K562 (cell line): Measurements from ENCODE around the gene TRMT1. TPM values are rescaled to one million over a fixed set of nuclear protein-coding genes. Genes with fewer than 3 reads are reported as not detected.

Source experiments
- ATAC-seq: fragments of 200-7000 bp; cut with Tn5 transposase; 3 replicates; pipeline ENCODE4 v1.9.1; 2020; ENCODE audit warnings: moderate library complexity
- BruUV-seq: library from RNA; stranded (reverse); fragments of 400-500 nt; replicated peaks from 2 replicates; lab custom pipeline; 2021; lab: Mats Ljungman, UMichigan
- CTCF ChIA-PET: fragments of 300-600 bp; formaldehyde crosslinking; extraction: SDS; loops from one replicate; lab custom pipeline; 2021; ENCODE audit warnings: low intra/inter-chr PET ratio; lab: Yijun Ruan, JAX
- POLR2A ChIA-PET: fragments of 300-600, 350-650 bp; sonication (Branson Sonifier 250); formaldehyde crosslinking; extraction: SDS; loops from one replicate; lab custom pipeline; 2021; ENCODE audit warnings: antibody characterized with exemption, inconsistent platforms; lab: Yijun Ruan, JAX
- DNase-seq, 4 experiments: peaks; one replicate each; pipeline versions ENCODE4 v3.0.0 to v3.0.0-alpha.2; 2011 to 2018; ENCODE audit warnings: low spot score in 3 of 4, mixed read lengths in 3 of 4; ENCODE audit errors: extremely low read depth in 1 of 4
- FAIRE-seq: peaks from 2 replicates; lab custom pipeline; 2011; peaks lifted over from hg19 to GRCh38; lab: Jason Lieb, UNC
- H2AFZ ChIP-seq: 2 replicates; pipeline ENCODE4 v1.6.0; 2011; ENCODE audit warnings: low read depth, low read length, control low read depth, inconsistent platforms
- H3K27ac ChIP-seq: fragments of 200-600 bp; 3 replicates; pipeline ENCODE4 v1.8.0; 2011; ENCODE audit warnings: low read depth, mild to moderate bottlenecking, control low read depth, inconsistent platforms, low read length, moderate library complexity, mixed read lengths; ENCODE audit errors: extremely low read depth
- H3K27me3 ChIP-seq, 2 experiments: fragments of 300-600 bp in 1 of 2; 2 replicates in 1 of 2; 3 replicates in 1 of 2; pipeline versions ENCODE4 v1.6.0 to v1.8.0; 2011; ENCODE audit warnings: inconsistent platforms in 2 of 2, low read length in 2 of 2, mild to moderate bottlenecking in 1 of 2, mixed read lengths in 1 of 2, moderate library complexity in 1 of 2; ENCODE audit not compliant: control insufficient read depth in 2 of 2, insufficient read depth in 2 of 2
- H3K36me3 ChIP-seq: fragments of 300-600 bp; 3 replicates; pipeline ENCODE4 v1.8.0; 2011; ENCODE audit warnings: mild to moderate bottlenecking, low read length, inconsistent platforms; ENCODE audit not compliant: control insufficient read depth, insufficient read depth
- H3K4me1 ChIP-seq, 2 experiments: fragments of 200-600 bp in 1 of 2; replicated peaks in 1 of 2; 2 replicates in 1 of 2; 3 replicates in 1 of 2; pipeline versions ENCODE4 v1.5.1 to v1.8.0; 2011; ENCODE audit warnings: inconsistent platforms in 2 of 2, low read length in 2 of 2, mild to moderate bottlenecking in 1 of 2, mixed read lengths in 1 of 2, moderate library complexity in 1 of 2; ENCODE audit not compliant: control insufficient read depth in 2 of 2, insufficient read depth in 2 of 2
- H3K4me2 ChIP-seq: 2 replicates; pipeline ENCODE4 v1.6.1; 2011; ENCODE audit warnings: low read length, control low read depth, inconsistent platforms, mixed read lengths; ENCODE audit not compliant: insufficient read depth
- H3K4me3 ChIP-seq: fragments of 200-600 bp; sonication (generic), shearing (Covaris generic); 2 replicates; pipeline ENCODE4 v1.5.1; 2016; ENCODE audit warnings: control low read depth, inconsistent platforms
- H3K79me2 ChIP-seq: fragments of 200-600 bp; 3 replicates; pipeline ENCODE4 v1.8.0; 2011; ENCODE audit warnings: low read length, inconsistent platforms; ENCODE audit not compliant: control insufficient read depth, insufficient read depth
- H3K9ac ChIP-seq, 2 experiments: 2 replicates each; pipeline versions ENCODE4 v1.6.0 to v1.6.1; 2011; ENCODE audit warnings: low read depth in 2 of 2, low read length in 2 of 2, control low read depth in 1 of 2, inconsistent platforms in 1 of 2, mild to moderate bottlenecking in 1 of 2, mixed read lengths in 1 of 2; ENCODE audit not compliant: insufficient read depth in 1 of 2
- H3K9me1 ChIP-seq: one replicate; pipeline ENCODE4 v1.6.0; 2011; ENCODE audit warnings: inconsistent platforms, mild to moderate bottlenecking, low read length, moderate library complexity; ENCODE audit not compliant: control insufficient read depth, insufficient read depth
- H3K9me3 ChIP-seq: replicated peaks from 2 replicates; pipeline ENCODE4 v1.5.1; 2011; ENCODE audit warnings: low read depth, low read length, inconsistent platforms; ENCODE audit not compliant: control insufficient read depth, insufficient read depth
- H4K20me1 ChIP-seq: replicated peaks from 2 replicates; pipeline ENCODE4 v1.6.1; 2011; ENCODE audit warnings: low read length, inconsistent platforms, mixed read lengths; ENCODE audit not compliant: control insufficient read depth, insufficient read depth
- ATF2 ChIP-seq: sonication (generic); formaldehyde crosslinking; IDR thresholded peaks from 2 replicates; pipeline ENCODE4 v1.8.1; 2022; ENCODE audit warnings: missing genetic modification reagents
- BRD4 ChIP-seq: fragments of 200-600 bp; sonication (generic); IDR thresholded peaks from 2 replicates; pipeline ENCODE4 v1.6.1; 2017; ENCODE audit warnings: inconsistent platforms
- CREB3 ChIP-seq: fragments of 450-650 bp; conservative IDR thresholded peaks from 2 replicates; pipeline ENCODE4 v1.6.1; 2016; ENCODE audit warnings: missing genetic modification characterization, low read depth, mild to moderate bottlenecking, missing compliant biosample characterization, moderate library complexity
- HDAC6 ChIP-seq: IDR thresholded peaks from 2 replicates; pipeline ENCODE4 v1.6.1; 2012; ENCODE audit warnings: low read depth, mild to moderate bottlenecking, control low read depth, inconsistent platforms, low read length, moderate library complexity
- HMG20A ChIP-seq: fragments of 450-650 bp; formaldehyde crosslinking; conservative IDR thresholded peaks from 2 replicates; pipeline ENCODE4 v1.4.0; 2020; ENCODE audit warnings: mild to moderate bottlenecking, mixed read lengths
- MEF2D ChIP-seq: conservative IDR thresholded peaks from 2 replicates; pipeline ENCODE4 v1.6.1; 2016; ENCODE audit warnings: low read depth, missing genetic modification characterization, missing compliant biosample characterization
- NR0B1 ChIP-seq: fragments of 450-650 bp; IDR thresholded peaks from one replicate; pipeline ENCODE4 v1.6.1; 2018; ENCODE audit warnings: mild to moderate bottlenecking, moderate library complexity; ENCODE audit not compliant: partially characterized antibody
- POLR2G ChIP-seq: fragments of 200-400 bp; formaldehyde crosslinking; IDR thresholded peaks from 2 replicates; pipeline ENCODE4 v1.6.1; 2017; ENCODE audit warnings: low read depth, mild to moderate bottlenecking, antibody characterized with exemption, low read length, moderate library complexity
- RBFOX2 ChIP-seq: fragments of 200-400 bp; formaldehyde crosslinking; IDR thresholded peaks from 2 replicates; pipeline ENCODE4 v1.6.1; 2017; ENCODE audit warnings: low read depth, mild to moderate bottlenecking, low read length, moderate library complexity
- USF1 ChIP-seq: sonication (generic); formaldehyde crosslinking; IDR thresholded peaks from 2 replicates; pipeline ENCODE4 v1.9.0; 2022; ENCODE audit warnings: mild to moderate bottlenecking, missing genetic modification reagents
- ZFPM2 ChIP-seq: fragments of 250-450 bp; sonication (Bioruptor Pico); IDR thresholded peaks from 2 replicates; pipeline ENCODE4 v1.5.1; 2022; ENCODE audit warnings: mild to moderate bottlenecking
- ZNF140 ChIP-seq: fragments of 250-450 bp; sonication (Bioruptor Pico); IDR thresholded peaks from 2 replicates; pipeline ENCODE4 v1.8.0; 2021; ENCODE audit warnings: moderate library complexity, mild to moderate bottlenecking, inconsistent platforms
- ZNF184 ChIP-seq: sonication (generic); formaldehyde crosslinking; IDR thresholded peaks from 2 replicates; pipeline ENCODE4 v1.5.0; 2020; ENCODE audit warnings: missing genetic modification reagents
- ZNF511 ChIP-seq: sonication (generic); formaldehyde crosslinking; IDR thresholded peaks from 2 replicates; pipeline ENCODE4 v1.8.0; 2022; ENCODE audit warnings: mild to moderate bottlenecking, missing genetic modification reagents
- ZNF76 ChIP-seq: fragments of 250-450 bp; sonication (Bioruptor Pico); IDR thresholded peaks from 2 replicates; pipeline ENCODE4 v1.4.0; 2020; ENCODE audit warnings: mild to moderate bottlenecking, moderate library complexity, borderline replicate concordance
- ZNF766 ChIP-seq: fragments of 200-800 bp; sonication (Bioruptor generic); conservative IDR thresholded peaks from 2 replicates; pipeline ENCODE4 v1.6.1; 2016; ENCODE audit warnings: missing genetic modification characterization, missing compliant biosample characterization
- WGBS: fragments of 100-300 bp; shearing (Covaris generic); methylation state at CpG from one replicate; pipeline ENCODE4 v1.1.6; 2016; ENCODE audit warnings: low coverage, mixed read lengths; ENCODE audit not compliant: insufficient coverage; ENCODE audit errors: missing lambda C conversion rate; 5-methylcytosine and 5-hydroxymethylcytosine counted together
- in situ Hi-C: fragments of 300-500 bp; cut with MboI; formaldehyde crosslinking; loops from 4 replicates; pipeline ENCODE4 v1.15.0; 2018; ENCODE audit warnings: inconsistent platforms, mixed read lengths
- intact Hi-C: fragments of 100-400 bp; cut with micrococcal nuclease; formaldehyde crosslinking; loops from 2 replicates; pipeline ENCODE4 v1.14.2; 2022
- polyA plus RNA-seq, 8 experiments: library from polyadenylated mRNA; depleted of rRNA in 4 of 8; stranded (reverse) in 5 of 8; unstranded in 3 of 8; fragments of >200 nt; fragmentation: Nextera tagmentation in 2 of 8; fragmentation: Illumina TruSeq in 1 of 8; extraction: Ambion mirVana in 2 of 8; extraction: Trizol in 1 of 8; gene quantifications; 2 replicates each; pipeline versions ENCODE4 v1.2.1 to v1.2.3, GENCODE V29; 2011 to 2014; ENCODE audit warnings: inconsistent platforms in 1 of 8, missing spikeins in 1 of 8
- total RNA-seq, 7 experiments: library from RNA; depleted of rRNA in 6 of 7; stranded (reverse); fragments of >200 nt in 6 of 7; fragmentation: Illumina TruSeq in 2 of 7; extraction: Trizol in 2 of 7; gene quantifications; 2 replicates each; pipeline versions ENCODE4 v1.2.1 to v1.2.3, GENCODE V29; 2011 to 2021; ENCODE audit warnings: low replicate concordance in 1 of 7

TRMT1 gene
- total and polyA plus RNA-seq, 9 of the 15 experiments (the other 6 are each of a cell fraction or from before 2014, with no cell fraction given): 5.8 to 158 (median 54.3) TPM

- ChIA-PET POLR2A (interaction anchor here (1.4 to 3.0 kb wide), 3 partner anchors 10 to 30 kb away, joined by 4 to 12 read pairs (median 4); partner anchors contain the start of genes IER2 and STX10), CTCF (no interaction called here)
- no peak overlapping the region for H2AFZ ChIP-seq
- peaks cover 69% of the 10 kb centered on the region for H3K36me3 ChIP-seq
- no peaks in the 10 kb centered on the region for H3K27me3 ChIP-seq
- no peak overlapping the region for H3K4me3 ChIP-seq
- peaks cover 21 to 46% of the 10 kb centered on the region in 2 experiments; a peak in 4 of 5 replicates for H3K4me1 ChIP-seq
- no TSS peak for BruUV-seq
- H3K27ac ChIP-seq: no peak overlapping the region; the same call in 2 of the 3 replicates
- in situ Hi-C loops (no loop called here), intact Hi-C loops (no loop called here)
- H3K9me3 ChIP-seq: no peaks in the 10 kb centered on the region
- H3K9me1 ChIP-seq: peaks cover 12% of the 10 kb centered on the region
- H3K79me2 ChIP-seq: peaks cover 94% of the 10 kb centered on the region
- H3K9ac ChIP-seq: peak overlapping the region; percentile 15 to 71; a peak in 3 of 4 replicates
- FAIRE-seq (no peak), DNase-seq (no peak), ATAC-seq (no peak)
- 87% methylated on average over 18 of the region's 18 CpGs for WGBS
- H3K4me2 ChIP-seq: no peak overlapping the region
- H4K20me1 ChIP-seq: peaks cover 60% of the 10 kb centered on the region
- TF ChIP-seq RBFOX2 (peak; percentile 56), MEF2D (tag) (no peak), ZNF140 (CRISPR knock-in tag) (no peak), ZNF76 (CRISPR knock-in tag) (no peak), HMG20A (CRISPR knock-in tag) (no peak), ATF2 (no peak), BRD4 (no peak), ZNF184 (CRISPR knock-in tag) (no peak), ZFPM2 (CRISPR knock-in tag) (no peak), ZNF511 (CRISPR knock-in tag) (no peak), NR0B1 (no peak), POLR2G (peak; percentile 36; the same call in 1 of the 2 replicates), CREB3 (no peak), ZNF766 (CRISPR knock-in tag) (no peak), USF1 (CRISPR knock-in tag) (no peak), HDAC6 (no peak)
Observed at GRCh38 chr19:13121551-13122274, 5.2 kb upstream of the TRMT1 start.
